Right ventricle myocardium superior (tissue), 1 donor: ENCODE data around the gene SH3PXD2A. TPM values are rescaled to one million over a fixed set of nuclear protein-coding genes. Genes with fewer than 3 reads are reported as not detected.

Experiments
- ATAC-seq: fragments of 200-7000 bp; cut with Tn5 transposase; one replicate; pipeline ENCODE4 v1.9.1; 2020; ENCODE audit warnings: mild to moderate bottlenecking; ENCODE audit not compliant: poor library complexity
- DNase-seq: peaks from one replicate; pipeline ENCODE4 v3.0.0-alpha.2; 2020
- intact Hi-C: fragments of 100-400 bp; cut with DNase I; formaldehyde crosslinking; loops from one replicate; pipeline ENCODE4 v1.11.2; 2022
- total RNA-seq: library from RNA; stranded (reverse); fragmentation: NEBNext Ultra II Directional; extraction: Animal tissue kit (Norgen Biotek cat#: 25700); gene quantifications from one replicate; pipeline ENCODE4 v1.2.1, GENCODE V29; 2021
- donor health status: DM: no; HTN: yes; CAD: no; lungs with severe emphysema.

SH3PXD2A gene
- total RNA-seq, 1 donor from 2014 or later = 27.0 TPM

- no peak for DNase-seq
- intact Hi-C loops = loop anchor here (10.0 kb wide), 1 partner anchor 245 kb away; the partner anchor contains the start of gene SFR1
Measured at GRCh38 chr10:103879831-103880230, 24.5 kb upstream of the SH3PXD2A start.

GRCh38 chr10:103879409-103879808, 24.0 kb upstream of the SH3PXD2A start:
- intact Hi-C loops = no loop called here
- no peak for DNase-seq
- ATAC-seq = no peak

More at GRCh38 chr10:103879831-103880230, 24.5 kb upstream of the SH3PXD2A start:
- no peak for ATAC-seq

- intact Hi-C loops = no loop called here
- ATAC-seq (no peak), DNase-seq (no peak)
Measured at GRCh38 chr10:103877861-103878260, 22.5 kb upstream of the SH3PXD2A start.

- no peak for ATAC-seq
- intact Hi-C loops = no loop called here
- no peak for DNase-seq
Measured at GRCh38 chr10:103876155-103876554, 20.8 kb upstream of the SH3PXD2A start.

GRCh38 chr10:103874730-103875129, 19.4 kb upstream of the SH3PXD2A start:
- peak; percentile 49 for ATAC-seq
- intact Hi-C loops = no loop called here
- no peak for DNase-seq

GRCh38 chr10:103872137-103872931, 17.0 kb upstream of the SH3PXD2A start:
- DNase-seq = no peak
- ATAC-seq = peak; percentile 24
- intact Hi-C loops = no loop called here

- DNase-seq = no peak
- no peak for ATAC-seq
- intact Hi-C loops = no loop called here
Measured at GRCh38 chr10:103871006-103871405, 15.6 kb upstream of the SH3PXD2A start.

- intact Hi-C loops = no loop called here
- no peak for ATAC-seq
- no peak for DNase-seq
Measured at GRCh38 chr10:103870516-103870915, 15.1 kb upstream of the SH3PXD2A start.

GRCh38 chr10:103869336-103869735, 14.0 kb upstream of the SH3PXD2A start:
- DNase-seq = no peak
- ATAC-seq = no peak
- intact Hi-C loops = no loop called here

GRCh38 chr10:103868200-103868599, 12.8 kb upstream of the SH3PXD2A start:
- intact Hi-C loops = no loop called here
- DNase-seq (no peak), ATAC-seq (no peak)

GRCh38 chr10:103861505-103861904, 6.1 kb upstream of the SH3PXD2A start:
- intact Hi-C loops = no loop called here
- no peak for DNase-seq
- no peak for ATAC-seq

GRCh38 chr10:103859161-103860086, 4.0 kb upstream of the SH3PXD2A start:
- ATAC-seq = peak; percentile 71
- DNase-seq = no peak
- intact Hi-C loops = loop anchor here (1.0 to 10.0 kb wide), 3 partner anchors 37 to 265 kb away; no protein-coding TSS in a partner anchor

- intact Hi-C loops = loop anchor here (5.0 to 10.0 kb wide), 2 partner anchors 36 to 264 kb away; no protein-coding TSS in a partner anchor
Measured at GRCh38 chr10:103858360-103858759, 3.0 kb upstream of the SH3PXD2A start.

GRCh38 chr10:103856797-103857170, 1.4 kb upstream of the SH3PXD2A start:
- DNase-seq (no peak), ATAC-seq (no peak)
- intact Hi-C loops = loop anchor here (5.0 to 10.0 kb wide), 2 partner anchors 34 to 262 kb away; no protein-coding TSS in a partner anchor

More at GRCh38 chr10:103858360-103858759, 3.0 kb upstream of the SH3PXD2A start:
- no peak for ATAC-seq
- DNase-seq = no peak

GRCh38 chr10:103855852-103856796, 748 bp upstream of the SH3PXD2A start:
- no peak for DNase-seq
- no peak for ATAC-seq
- intact Hi-C loops = loop anchor here (5.0 to 10.0 kb wide), 2 partner anchors 34 to 261 kb away; no protein-coding TSS in a partner anchor

- peak; percentile 25 for ATAC-seq
- intact Hi-C loops = loop anchor here (5.0 to 10.0 kb wide), 2 partner anchors 33 to 260 kb away; no protein-coding TSS in a partner anchor
- DNase-seq = peak; percentile 69
Measured at GRCh38 chr10:103854686-103855391, 537 bp downstream of the SH3PXD2A start.

- peak; percentile 3 for ATAC-seq
- DNase-seq = no peak
Measured at GRCh38 chr10:103854265-103854685, 1.1 kb downstream of the SH3PXD2A start.

More at GRCh38 chr10:103854265-103854685, 1.1 kb downstream of the SH3PXD2A start:
- intact Hi-C loops = loop anchor here (10.0 kb wide), 1 partner anchor 259 kb away; no protein-coding TSS in a partner anchor
